Panc1 (cell line): ENCODE results near the gene SWI5. TPM values are rescaled to one million over a fixed set of nuclear protein-coding genes. Genes with fewer than 3 reads are reported as not detected.

ENCODE experiments used
- ATAC-seq: fragments of 200-7000 bp; cut with Tn5 transposase; 2 replicates; pipeline ENCODE4 v1.9.1; 2020; ENCODE audit warnings: mild to moderate bottlenecking, moderate library complexity
- BruUV-seq: library from RNA; stranded (reverse); fragments of 400-500 nt; replicated peaks from 2 replicates; lab custom pipeline; 2021; lab: Mats Ljungman, UMichigan
- CTCF ChIA-PET: fragments of 300-600 bp; sonication (Branson Sonifier 250); formaldehyde crosslinking; loops from one replicate; lab custom pipeline; 2022; ENCODE audit warnings: antibody characterized with exemption; lab: Charles Lee
- POLR2A ChIA-PET: fragments of 300-600 bp; sonication (Branson Sonifier 250); formaldehyde crosslinking; loops from one replicate; lab custom pipeline; 2022; ENCODE audit warnings: antibody characterized with exemption; lab: Charles Lee
- DNase-seq: peaks from one replicate; pipeline ENCODE4 v3.0.0-alpha.2; 2010; ENCODE audit warnings: low read depth, low spot score
- H3K27ac ChIP-seq: 2 replicates; pipeline ENCODE4 v1.5.1; 2011; ENCODE audit warnings: mild to moderate bottlenecking, low read length, inconsistent platforms
- H3K27me3 ChIP-seq: fragments of 200-500 bp; sonication (Bioruptor generic); 2 replicates; pipeline ENCODE4 v1.6.0; 2014; ENCODE audit warnings: low read length, inconsistent platforms; ENCODE audit not compliant: control insufficient read depth, insufficient read depth
- H3K36me3 ChIP-seq: fragments of 200-500 bp; sonication (Bioruptor generic); 2 replicates; pipeline ENCODE4 v1.5.1; 2014; ENCODE audit warnings: inconsistent platforms, mild to moderate bottlenecking, low read length, moderate library complexity; ENCODE audit not compliant: control insufficient read depth, insufficient read depth
- H3K4me1 ChIP-seq: 2 replicates; pipeline ENCODE4 v1.5.1; 2011; ENCODE audit warnings: inconsistent platforms, mild to moderate bottlenecking, low read length, moderate library complexity; ENCODE audit not compliant: control insufficient read depth, insufficient read depth
- H3K4me3 ChIP-seq, 2 experiments: 2 replicates each; pipeline ENCODE4 v1.5.1; 2011 to 2012; ENCODE audit warnings: low read depth in 2 of 2, low read length in 2 of 2, mild to moderate bottlenecking in 2 of 2, inconsistent platforms in 1 of 2, moderate library complexity in 1 of 2
- H3K9me3 ChIP-seq: fragments of 200-500 bp; sonication (Bioruptor generic); 2 replicates; pipeline ENCODE4 v1.5.1; 2014; ENCODE audit warnings: low read depth, mild to moderate bottlenecking, inconsistent platforms, low read length, moderate library complexity; ENCODE audit not compliant: control insufficient read depth, insufficient read depth
- POLR2AphosphoS5 ChIP-seq: IDR thresholded peaks from 2 replicates; pipeline ENCODE4 v1.6.1; 2012; ENCODE audit warnings: mild to moderate bottlenecking, low read depth, low read length, moderate library complexity
- REST ChIP-seq, 2 experiments: IDR thresholded peaks; 2 replicates each; pipeline ENCODE4 v1.6.1; 2011 to 2012; ENCODE audit warnings: low read depth in 2 of 2, control low read depth in 1 of 2, low read length in 1 of 2, mild to moderate bottlenecking in 1 of 2, moderate library complexity in 1 of 2; ENCODE audit not compliant: insufficient read depth in 1 of 2
- SIN3A ChIP-seq: IDR thresholded peaks from 2 replicates; pipeline ENCODE4 v1.6.1; 2012; ENCODE audit warnings: low read depth, mild to moderate bottlenecking, low read length, moderate library complexity, borderline replicate concordance; ENCODE audit not compliant: insufficient read depth
- TCF7L2 ChIP-seq: IDR thresholded peaks from 2 replicates; pipeline ENCODE4 v1.6.1; 2011; ENCODE audit warnings: mild to moderate bottlenecking, low read depth, low read length, inconsistent platforms
- in situ Hi-C: cut with HindIII; loops from 2 replicates; pipeline ENCODE4 v1.10.0; 2016; ENCODE audit warnings: low sequenced_read_pairs, low pct_unique_long_range_greater_than_20kb
- intact Hi-C: fragments of 100-400 bp; cut with micrococcal nuclease; formaldehyde crosslinking; loops from one replicate; pipeline ENCODE4 v1.10.0; 2022; ENCODE audit not compliant: unreplicated experiment
- total RNA-seq: library from RNA; stranded (reverse); gene quantifications from one replicate; pipeline ENCODE4 v1.2.1, GENCODE V29; 2021; ENCODE audit not compliant: unreplicated experiment
- TF ChIP-seq, protein P1 (sequence below): fragments of 450-650 bp; IDR thresholded peaks from 2 replicates; pipeline ENCODE4 v1.5.1; 2017; ENCODE audit warnings: mild to moderate bottlenecking

The SWI5 gene
- total RNA-seq, 1 experiment from 2014 or later = 28.3 TPM

DNA sequence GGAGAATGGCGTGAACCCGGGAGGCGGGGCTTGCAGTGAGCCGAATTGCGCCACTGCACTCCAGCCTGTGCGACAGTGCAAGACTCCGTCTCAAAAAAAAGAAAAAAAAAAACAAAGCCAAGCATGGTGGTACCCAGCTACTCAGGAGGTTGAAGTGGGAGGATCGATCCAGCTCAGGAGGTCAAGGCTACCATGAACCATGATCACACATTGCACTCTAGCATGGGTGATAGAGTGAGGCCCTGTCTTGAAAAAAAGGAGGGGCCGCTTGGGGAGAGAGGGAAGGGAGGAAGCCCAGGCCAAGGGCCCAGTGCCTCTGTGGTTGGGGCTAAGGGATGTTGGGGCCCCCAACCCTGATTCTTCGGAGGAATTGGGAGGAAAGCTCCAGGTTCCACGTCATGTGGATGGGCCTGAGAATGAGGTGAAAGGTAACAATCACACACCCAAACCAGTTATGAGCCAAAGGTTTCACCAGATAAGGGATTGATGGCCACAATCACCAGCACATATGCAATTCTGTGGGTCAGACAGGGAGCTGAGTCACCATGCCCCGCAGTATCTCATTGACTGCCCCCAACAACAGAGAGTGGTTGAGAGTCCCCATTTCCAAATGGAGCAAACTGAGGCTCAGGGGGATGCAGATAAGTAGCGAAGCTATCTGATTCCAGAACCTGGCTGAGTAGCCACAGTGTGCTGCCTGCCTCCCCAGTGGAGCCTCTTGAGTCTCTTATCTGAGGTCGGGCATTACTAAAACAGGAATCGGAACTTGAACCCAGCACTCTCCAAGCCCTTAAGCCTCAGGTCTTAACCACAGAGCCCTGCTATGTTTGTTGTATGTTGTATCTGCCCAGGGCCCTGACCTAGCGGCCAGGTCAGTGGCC is 20.5 kb downstream of the SWI5 start:
- ChIA-PET POLR2A (no interaction called here), CTCF (no interaction called here)
- no peak for ATAC-seq
- intact Hi-C loops = loop anchor here (10.0 kb wide), 2 partner anchors 48 to 118 kb away; partner anchors contain the start of gene SLC27A4
- no peak for DNase-seq
- TF ChIP-seq, protein P1, sequence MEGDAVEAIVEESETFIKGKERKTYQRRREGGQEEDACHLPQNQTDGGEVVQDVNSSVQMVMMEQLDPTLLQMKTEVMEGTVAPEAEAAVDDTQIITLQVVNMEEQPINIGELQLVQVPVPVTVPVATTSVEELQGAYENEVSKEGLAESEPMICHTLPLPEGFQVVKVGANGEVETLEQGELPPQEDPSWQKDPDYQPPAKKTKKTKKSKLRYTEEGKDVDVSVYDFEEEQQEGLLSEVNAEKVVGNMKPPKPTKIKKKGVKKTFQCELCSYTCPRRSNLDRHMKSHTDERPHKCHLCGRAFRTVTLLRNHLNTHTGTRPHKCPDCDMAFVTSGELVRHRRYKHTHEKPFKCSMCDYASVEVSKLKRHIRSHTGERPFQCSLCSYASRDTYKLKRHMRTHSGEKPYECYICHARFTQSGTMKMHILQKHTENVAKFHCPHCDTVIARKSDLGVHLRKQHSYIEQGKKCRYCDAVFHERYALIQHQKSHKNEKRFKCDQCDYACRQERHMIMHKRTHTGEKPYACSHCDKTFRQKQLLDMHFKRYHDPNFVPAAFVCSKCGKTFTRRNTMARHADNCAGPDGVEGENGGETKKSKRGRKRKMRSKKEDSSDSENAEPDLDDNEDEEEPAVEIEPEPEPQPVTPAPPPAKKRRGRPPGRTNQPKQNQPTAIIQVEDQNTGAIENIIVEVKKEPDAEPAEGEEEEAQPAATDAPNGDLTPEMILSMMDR = no peak
- TF ChIP-seq POLR2AphosphoS5 = no peak
- Histone ChIP-seq H3K9me3 (no peaks in the 10 kb centered on the region), H3K27ac (no peak overlapping the region), H3K4me1 (peaks cover 3% of the 10 kb centered on the region), H3K36me3 (no peaks in the 10 kb centered on the region), H3K27me3 (no peaks in the 10 kb centered on the region), H3K4me3 (no peak overlapping the region)
- BruUV-seq = no TSS peak
- in situ Hi-C loops = no loop called here

- no peaks in the 10 kb centered on the region for H3K9me3 ChIP-seq
- DNase-seq (no peak), ATAC-seq (no peak)
- no TSS peak for BruUV-seq
- peaks cover 3% of the 10 kb centered on the region for H3K4me1 ChIP-seq
- POLR2A ChIA-PET = no interaction called here
- H3K27ac ChIP-seq = no peak overlapping the region
- in situ Hi-C loops (no loop called here), intact Hi-C loops (loop anchor here (10.0 kb wide), 2 partner anchors 48 to 118 kb away; partner anchors contain the start of gene SLC27A4)
- no peaks in the 10 kb centered on the region for H3K27me3 ChIP-seq
- CTCF ChIA-PET = no interaction called here
- no peaks in the 10 kb centered on the region for H3K36me3 ChIP-seq
- H3K4me3 ChIP-seq = no peak overlapping the region
- no peak for TF ChIP-seq TCF7L2
- no peak for TF ChIP-seq REST (IDR thresholded peaks at IDR 0.05; ENCODE audit: insufficient read depth in 1 of 2, low read depth in 2 of 2, low read length in 1 of 2)
- TF ChIP-seq, protein P1 = no peak
- TF ChIP-seq POLR2AphosphoS5 = no peak
- no peak for TF ChIP-seq SIN3A
Measured at GRCh38 chr9:128297221-128297773, 21.2 kb downstream of the SWI5 start.
